Panc1 (cell line): ENCODE measurements around the gene C3orf49. TPM values are rescaled to one million over a fixed set of nuclear protein-coding genes. Genes with fewer than 3 reads are reported as not detected.

Source experiments
- ATAC-seq: fragments of 200-7000 bp; cut with Tn5 transposase; 2 replicates; pipeline ENCODE4 v1.9.1; 2020; ENCODE audit warnings: mild to moderate bottlenecking, moderate library complexity
- BruUV-seq: library from RNA; stranded (reverse); fragments of 400-500 nt; replicated peaks from 2 replicates; lab custom pipeline; 2021; lab: Mats Ljungman, UMichigan
- CTCF ChIA-PET: fragments of 300-600 bp; sonication (Branson Sonifier 250); formaldehyde crosslinking; loops from one replicate; lab custom pipeline; 2022; ENCODE audit warnings: antibody characterized with exemption; lab: Charles Lee
- POLR2A ChIA-PET: fragments of 300-600 bp; sonication (Branson Sonifier 250); formaldehyde crosslinking; loops from one replicate; lab custom pipeline; 2022; ENCODE audit warnings: antibody characterized with exemption; lab: Charles Lee
- DNase-seq: peaks from one replicate; pipeline ENCODE4 v3.0.0-alpha.2; 2010; ENCODE audit warnings: low read depth, low spot score
- H3K27ac ChIP-seq: 2 replicates; pipeline ENCODE4 v1.5.1; 2011; ENCODE audit warnings: mild to moderate bottlenecking, low read length, inconsistent platforms
- H3K27me3 ChIP-seq: fragments of 200-500 bp; sonication (Bioruptor generic); 2 replicates; pipeline ENCODE4 v1.6.0; 2014; ENCODE audit warnings: low read length, inconsistent platforms; ENCODE audit not compliant: control insufficient read depth, insufficient read depth
- H3K36me3 ChIP-seq: fragments of 200-500 bp; sonication (Bioruptor generic); 2 replicates; pipeline ENCODE4 v1.5.1; 2014; ENCODE audit warnings: inconsistent platforms, mild to moderate bottlenecking, low read length, moderate library complexity; ENCODE audit not compliant: control insufficient read depth, insufficient read depth
- H3K4me1 ChIP-seq: 2 replicates; pipeline ENCODE4 v1.5.1; 2011; ENCODE audit warnings: inconsistent platforms, mild to moderate bottlenecking, low read length, moderate library complexity; ENCODE audit not compliant: control insufficient read depth, insufficient read depth
- H3K4me3 ChIP-seq, 2 experiments: 2 replicates each; pipeline ENCODE4 v1.5.1; 2011 to 2012; ENCODE audit warnings: low read depth in 2 of 2, low read length in 2 of 2, mild to moderate bottlenecking in 2 of 2, inconsistent platforms in 1 of 2, moderate library complexity in 1 of 2
- H3K9me3 ChIP-seq: fragments of 200-500 bp; sonication (Bioruptor generic); 2 replicates; pipeline ENCODE4 v1.5.1; 2014; ENCODE audit warnings: low read depth, mild to moderate bottlenecking, inconsistent platforms, low read length, moderate library complexity; ENCODE audit not compliant: control insufficient read depth, insufficient read depth
- POLR2AphosphoS5 ChIP-seq: IDR thresholded peaks from 2 replicates; pipeline ENCODE4 v1.6.1; 2012; ENCODE audit warnings: mild to moderate bottlenecking, low read depth, low read length, moderate library complexity
- SIN3A ChIP-seq: IDR thresholded peaks from 2 replicates; pipeline ENCODE4 v1.6.1; 2012; ENCODE audit warnings: low read depth, mild to moderate bottlenecking, low read length, moderate library complexity, borderline replicate concordance; ENCODE audit not compliant: insufficient read depth
- TCF7L2 ChIP-seq: IDR thresholded peaks from 2 replicates; pipeline ENCODE4 v1.6.1; 2011; ENCODE audit warnings: mild to moderate bottlenecking, low read depth, low read length, inconsistent platforms
- in situ Hi-C: cut with HindIII; loops from 2 replicates; pipeline ENCODE4 v1.10.0; 2016; ENCODE audit warnings: low sequenced_read_pairs, low pct_unique_long_range_greater_than_20kb
- intact Hi-C: fragments of 100-400 bp; cut with micrococcal nuclease; formaldehyde crosslinking; loops from one replicate; pipeline ENCODE4 v1.10.0; 2022; ENCODE audit not compliant: unreplicated experiment
- total RNA-seq: library from RNA; stranded (reverse); gene quantifications from one replicate; pipeline ENCODE4 v1.2.1, GENCODE V29; 2021; ENCODE audit not compliant: unreplicated experiment
- TF ChIP-seq, protein P1 (sequence below): fragments of 450-650 bp; IDR thresholded peaks from 2 replicates; pipeline ENCODE4 v1.5.1; 2017; ENCODE audit warnings: mild to moderate bottlenecking
- TF ChIP-seq, protein P2 (sequence below), 2 experiments: IDR thresholded peaks; 2 replicates each; pipeline ENCODE4 v1.6.1; 2011 to 2012; ENCODE audit warnings: low read depth in 2 of 2, control low read depth in 1 of 2, low read length in 1 of 2, mild to moderate bottlenecking in 1 of 2, moderate library complexity in 1 of 2; ENCODE audit not compliant: insufficient read depth in 1 of 2

C3orf49 gene
- total RNA-seq, 1 experiment from 2014 or later = not detected

DNA sequence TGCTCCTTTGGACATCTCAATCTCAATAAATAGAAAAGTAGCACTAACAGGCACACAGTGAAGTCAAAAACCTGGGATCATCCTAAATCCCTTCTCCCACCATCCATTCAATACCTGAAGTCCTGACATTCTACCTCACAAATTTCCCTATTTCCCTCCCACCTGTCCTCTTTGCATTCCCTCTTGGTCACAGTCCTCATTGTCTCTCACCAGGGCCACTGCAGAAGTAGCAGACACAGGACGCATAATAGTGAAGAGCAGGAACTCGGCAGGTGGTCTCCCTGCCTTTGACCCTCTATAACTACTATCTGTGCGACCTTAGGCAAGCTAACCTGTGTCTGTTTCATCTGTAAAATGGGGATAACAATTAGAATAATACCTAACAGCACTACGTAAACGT, 42.2 kb downstream of the C3orf49 start:
- peaks cover 3% of the 10 kb centered on the region; the same call in 1 of the 2 replicates for H3K4me1 ChIP-seq
- CTCF ChIA-PET = no interaction called here
- in situ Hi-C loops (no loop called here), intact Hi-C loops (no loop called here)
- DNase-seq (no peak), ATAC-seq (no peak)
- no peaks in the 10 kb centered on the region; the same call in 1 of the 2 replicates for H3K36me3 ChIP-seq
- H3K9me3 ChIP-seq = no peaks in the 10 kb centered on the region
- no peaks in the 10 kb centered on the region for H3K27me3 ChIP-seq
- no TSS peak for BruUV-seq
- no peak overlapping the region for H3K4me3 ChIP-seq
- POLR2A ChIA-PET = no interaction called here
- H3K27ac ChIP-seq = no peak overlapping the region
- TF ChIP-seq POLR2AphosphoS5 (no peak), TCF7L2 (no peak), SIN3A (no peak)
- TF ChIP-seq, protein P1, sequence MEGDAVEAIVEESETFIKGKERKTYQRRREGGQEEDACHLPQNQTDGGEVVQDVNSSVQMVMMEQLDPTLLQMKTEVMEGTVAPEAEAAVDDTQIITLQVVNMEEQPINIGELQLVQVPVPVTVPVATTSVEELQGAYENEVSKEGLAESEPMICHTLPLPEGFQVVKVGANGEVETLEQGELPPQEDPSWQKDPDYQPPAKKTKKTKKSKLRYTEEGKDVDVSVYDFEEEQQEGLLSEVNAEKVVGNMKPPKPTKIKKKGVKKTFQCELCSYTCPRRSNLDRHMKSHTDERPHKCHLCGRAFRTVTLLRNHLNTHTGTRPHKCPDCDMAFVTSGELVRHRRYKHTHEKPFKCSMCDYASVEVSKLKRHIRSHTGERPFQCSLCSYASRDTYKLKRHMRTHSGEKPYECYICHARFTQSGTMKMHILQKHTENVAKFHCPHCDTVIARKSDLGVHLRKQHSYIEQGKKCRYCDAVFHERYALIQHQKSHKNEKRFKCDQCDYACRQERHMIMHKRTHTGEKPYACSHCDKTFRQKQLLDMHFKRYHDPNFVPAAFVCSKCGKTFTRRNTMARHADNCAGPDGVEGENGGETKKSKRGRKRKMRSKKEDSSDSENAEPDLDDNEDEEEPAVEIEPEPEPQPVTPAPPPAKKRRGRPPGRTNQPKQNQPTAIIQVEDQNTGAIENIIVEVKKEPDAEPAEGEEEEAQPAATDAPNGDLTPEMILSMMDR = no peak
- TF ChIP-seq, protein P2, sequence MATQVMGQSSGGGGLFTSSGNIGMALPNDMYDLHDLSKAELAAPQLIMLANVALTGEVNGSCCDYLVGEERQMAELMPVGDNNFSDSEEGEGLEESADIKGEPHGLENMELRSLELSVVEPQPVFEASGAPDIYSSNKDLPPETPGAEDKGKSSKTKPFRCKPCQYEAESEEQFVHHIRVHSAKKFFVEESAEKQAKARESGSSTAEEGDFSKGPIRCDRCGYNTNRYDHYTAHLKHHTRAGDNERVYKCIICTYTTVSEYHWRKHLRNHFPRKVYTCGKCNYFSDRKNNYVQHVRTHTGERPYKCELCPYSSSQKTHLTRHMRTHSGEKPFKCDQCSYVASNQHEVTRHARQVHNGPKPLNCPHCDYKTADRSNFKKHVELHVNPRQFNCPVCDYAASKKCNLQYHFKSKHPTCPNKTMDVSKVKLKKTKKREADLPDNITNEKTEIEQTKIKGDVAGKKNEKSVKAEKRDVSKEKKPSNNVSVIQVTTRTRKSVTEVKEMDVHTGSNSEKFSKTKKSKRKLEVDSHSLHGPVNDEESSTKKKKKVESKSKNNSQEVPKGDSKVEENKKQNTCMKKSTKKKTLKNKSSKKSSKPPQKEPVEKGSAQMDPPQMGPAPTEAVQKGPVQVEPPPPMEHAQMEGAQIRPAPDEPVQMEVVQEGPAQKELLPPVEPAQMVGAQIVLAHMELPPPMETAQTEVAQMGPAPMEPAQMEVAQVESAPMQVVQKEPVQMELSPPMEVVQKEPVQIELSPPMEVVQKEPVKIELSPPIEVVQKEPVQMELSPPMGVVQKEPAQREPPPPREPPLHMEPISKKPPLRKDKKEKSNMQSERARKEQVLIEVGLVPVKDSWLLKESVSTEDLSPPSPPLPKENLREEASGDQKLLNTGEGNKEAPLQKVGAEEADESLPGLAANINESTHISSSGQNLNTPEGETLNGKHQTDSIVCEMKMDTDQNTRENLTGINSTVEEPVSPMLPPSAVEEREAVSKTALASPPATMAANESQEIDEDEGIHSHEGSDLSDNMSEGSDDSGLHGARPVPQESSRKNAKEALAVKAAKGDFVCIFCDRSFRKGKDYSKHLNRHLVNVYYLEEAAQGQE (IDR thresholded peaks at IDR 0.05; ENCODE audit: insufficient read depth in 1 of 2, low read depth in 2 of 2, low read length in 1 of 2) = no peak

DNA sequence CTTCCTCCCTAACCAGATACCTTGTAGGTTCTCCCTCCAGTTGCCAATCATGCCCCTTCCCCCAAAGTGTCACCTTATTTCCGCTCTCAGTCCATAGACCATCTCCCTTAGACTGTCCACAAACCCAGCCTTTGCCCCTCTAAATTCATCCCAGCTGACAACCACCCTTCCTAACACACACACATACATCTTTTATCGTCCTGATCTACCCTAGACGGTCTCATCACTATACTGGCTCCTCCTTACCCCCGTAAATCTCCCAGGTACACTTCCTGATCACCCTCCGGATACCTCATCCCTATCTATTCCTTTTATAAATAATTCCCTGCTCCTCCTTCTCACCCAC, 43.7 kb downstream of the C3orf49 start:
- DNase-seq (no peak), ATAC-seq (no peak)
- TF ChIP-seq TCF7L2 (no peak), SIN3A (no peak), POLR2AphosphoS5 (no peak)
- TF ChIP-seq, protein P2 (IDR thresholded peaks at IDR 0.05; ENCODE audit: insufficient read depth in 1 of 2, low read depth in 2 of 2, low read length in 1 of 2) = no peak
- TF ChIP-seq, protein P1 = no peak
- in situ Hi-C loops (no loop called here), intact Hi-C loops (no loop called here)
- ChIA-PET CTCF (no interaction called here), POLR2A (no interaction called here)
- Histone ChIP-seq H3K9me3 (no peaks in the 10 kb centered on the region), H3K27me3 (no peaks in the 10 kb centered on the region), H3K4me1 (peaks cover 3% of the 10 kb centered on the region; the same call in 1 of the 2 replicates), H3K36me3 (no peaks in the 10 kb centered on the region; the same call in 1 of the 2 replicates), H3K4me3 (peak overlapping the region; percentile 61 to 64), H3K27ac (peak overlapping the region; percentile 89)
- no TSS peak for BruUV-seq
